HepG2 (cell line): ENCODE data around the gene CAT. TPM values are rescaled to one million over a fixed set of nuclear protein-coding genes. Genes with fewer than 3 reads are reported as not detected.

Source experiments
- ATAC-seq: fragments of 200-7000 bp; cut with Tn5 transposase; 3 replicates; pipeline ENCODE4 v1.9.1; 2020; ENCODE audit warnings: mild to moderate bottlenecking, moderate library complexity
- BruUV-seq: library from RNA; stranded (reverse); fragments of 400-500 nt; replicated peaks from 2 replicates; lab custom pipeline; 2021; lab: Mats Ljungman, UMichigan
- CTCF ChIA-PET: fragments of 300-600 bp; formaldehyde crosslinking; extraction: SDS; loops from one replicate; lab custom pipeline; 2021; ENCODE audit warnings: low total read pairs, inconsistent platforms, low intra/inter-chr PET ratio; lab: Yijun Ruan, JAX
- POLR2A ChIA-PET: fragments of 350-600 bp; sonication (Branson Sonifier 250); formaldehyde crosslinking; loops from one replicate; lab custom pipeline; 2020; ENCODE audit warnings: antibody characterized with exemption, inconsistent platforms; lab: Yijun Ruan, JAX
- DNase-seq: peaks from one replicate; pipeline ENCODE4 v3.0.0-alpha.2; 2015; ENCODE audit warnings: low spot score
- FAIRE-seq: peaks from 3 replicates; lab custom pipeline; 2011; peaks lifted over from hg19 to GRCh38; lab: Jason Lieb, UNC
- H2AFZ ChIP-seq: one replicate; pipeline ENCODE4 v1.6.1; 2011; ENCODE audit warnings: low read length, inconsistent platforms
- H3K27ac ChIP-seq: fragments of 300-600 bp; 3 replicates; pipeline ENCODE4 v1.8.0; 2011; ENCODE audit warnings: mixed run types, mild to moderate bottlenecking, mixed read lengths, low read length, inconsistent platforms; ENCODE audit not compliant: insufficient read depth; ENCODE audit errors: extremely low read length
- H3K27me3 ChIP-seq, 2 experiments: fragments of 200-600 bp in 1 of 2; 2 replicates in 1 of 2; 3 replicates in 1 of 2; pipeline versions ENCODE4 v1.6.0 to v1.8.0; 2011; ENCODE audit warnings: low read length in 2 of 2, mild to moderate bottlenecking in 2 of 2, moderate library complexity in 2 of 2, inconsistent platforms in 1 of 2; ENCODE audit not compliant: insufficient read depth in 2 of 2, control insufficient read depth in 1 of 2
- H3K36me3 ChIP-seq, 2 experiments: fragments of 200-600 bp in 1 of 2; replicated peaks in 1 of 2; 2 replicates in 1 of 2; 3 replicates in 1 of 2; pipeline versions ENCODE4 v1.5.1 to v1.8.0; 2011; ENCODE audit warnings: low read length in 2 of 2, inconsistent platforms in 1 of 2; ENCODE audit not compliant: insufficient read depth in 2 of 2, control insufficient read depth in 1 of 2
- H3K4me1 ChIP-seq: 2 replicates; pipeline ENCODE4 v1.5.1; 2012; ENCODE audit warnings: low read length, inconsistent platforms; ENCODE audit not compliant: insufficient read depth
- H3K4me2 ChIP-seq: 2 replicates; pipeline ENCODE4 v1.6.0; 2011; ENCODE audit warnings: low read depth, low read length, inconsistent platforms
- H3K4me3 ChIP-seq, 3 experiments: fragments of 200-600 bp in 1 of 3; sonication (generic), shearing (Covaris generic) in 1 of 3; replicated peaks in 1 of 3; 2 replicates each; pipeline ENCODE4 v1.5.1; 2011 to 2016; ENCODE audit warnings: low read length in 3 of 3, inconsistent platforms in 2 of 3, low read depth in 2 of 3, mild to moderate bottlenecking in 2 of 3, control low read depth in 1 of 3, mixed read lengths in 1 of 3; ENCODE audit not compliant: insufficient read depth in 1 of 3
- H3K79me2 ChIP-seq: one replicate; pipeline ENCODE4 v1.6.1; 2011; ENCODE audit warnings: low read length, inconsistent platforms; ENCODE audit not compliant: insufficient read depth
- H3K9ac ChIP-seq: 2 replicates; pipeline ENCODE4 v1.6.0; 2011; ENCODE audit warnings: mild to moderate bottlenecking, low read depth, low read length, inconsistent platforms; ENCODE audit not compliant: insufficient read depth
- H3K9me3 ChIP-seq: 2 replicates; pipeline ENCODE4 v1.5.1; 2012; ENCODE audit warnings: mild to moderate bottlenecking, low read length
- H4K20me1 ChIP-seq: 2 replicates; pipeline ENCODE4 v1.6.0; 2011; ENCODE audit warnings: inconsistent platforms, mild to moderate bottlenecking, low read length, moderate library complexity; ENCODE audit not compliant: insufficient read depth
- MED1 ChIP-seq: sonication (generic); formaldehyde crosslinking; IDR thresholded peaks from 2 replicates; pipeline ENCODE4 v1.4.0; 2020; ENCODE audit warnings: missing genetic modification reagents
- NCOA2 ChIP-seq: sonication (generic); formaldehyde crosslinking; IDR thresholded peaks from 2 replicates; pipeline ENCODE4 v1.8.0; 2022; ENCODE audit warnings: inconsistent platforms
- ZMAT3 ChIP-seq: sonication (generic); formaldehyde crosslinking; conservative IDR thresholded peaks from 2 replicates; pipeline ENCODE4 v1.7.0; 2021; ENCODE audit warnings: missing genetic modification reagents
- ZNF614 ChIP-seq: IDR thresholded peaks from 2 replicates; pipeline ENCODE4 v1.6.1; 2018; ENCODE audit warnings: missing biosample characterization, missing genetic modification reagents, inconsistent platforms, borderline replicate concordance
- WGBS: methylation state at CpG from one replicate; pipeline ENCODE4 v1.1.6; 2017; ENCODE audit warnings: low lambda C conversion rate; 5-methylcytosine and 5-hydroxymethylcytosine counted together
- in situ Hi-C: cut with HindIII; loops from 2 replicates; pipeline ENCODE4 v1.10.0; 2017; ENCODE audit warnings: low pct_unique_long_range_greater_than_20kb; ENCODE audit not compliant: extremely low pct_ligation_motif_present
- intact Hi-C: fragments of 100-400 bp; cut with micrococcal nuclease; formaldehyde crosslinking; loops from one replicate; pipeline ENCODE4 v1.10.0; 2022; ENCODE audit not compliant: unreplicated experiment
- polyA plus RNA-seq, 8 experiments: library from polyadenylated mRNA; depleted of rRNA in 3 of 8; stranded (reverse) in 7 of 8; unstranded in 1 of 8; fragments of >200 nt; fragmentation: Illumina TruSeq in 4 of 8; extraction: Trizol in 4 of 8; gene quantifications; 2 replicates each; pipeline versions ENCODE4 v1.2.1 to v1.2.3, GENCODE V29; 2011 to 2016; ENCODE audit warnings: low read depth in 4 of 8, missing spikeins in 1 of 8, mixed read lengths in 1 of 8; ENCODE audit not compliant: insufficient read depth in 1 of 8
- total RNA-seq, 5 experiments: library from RNA; depleted of rRNA; stranded (reverse); fragments of >200 nt; fragmentation: Illumina TruSeq; extraction: Trizol; gene quantifications; 2 replicates each; pipeline ENCODE4 v1.2.3, GENCODE V29; 2016; ENCODE audit warnings: low read depth in 1 of 5
- TF ChIP-seq, protein P1 (sequence below): sonication (generic); formaldehyde crosslinking; IDR thresholded peaks from 2 replicates; pipeline ENCODE4 v1.4.0; 2020; ENCODE audit warnings: missing genetic modification reagents
- TF ChIP-seq, protein P2 (sequence below): sonication (generic); formaldehyde crosslinking; IDR thresholded peaks from 2 replicates; pipeline ENCODE4 v1.4.0; 2020; ENCODE audit warnings: mild to moderate bottlenecking, missing genetic modification reagents
- TF ChIP-seq, protein P3 (sequence below): IDR thresholded peaks from 2 replicates; pipeline ENCODE4 v1.6.1; 2016; ENCODE audit warnings: low read depth, missing genetic modification reagents, missing compliant biosample characterization
- TF ChIP-seq, protein P4 (sequence below): IDR thresholded peaks from 2 replicates; pipeline ENCODE4 v1.6.1; 2018; ENCODE audit warnings: missing genetic modification reagents, mild to moderate bottlenecking, missing compliant biosample characterization
- TF ChIP-seq, protein P5 (sequence below): IDR thresholded peaks from 2 replicates; pipeline ENCODE4 v1.6.1; 2016; ENCODE audit warnings: low read depth

The CAT gene
- total and polyA plus RNA-seq, 2 of the 13 experiments (the other 11 are each of a cell fraction or from before 2014, with no cell fraction given): 107 to 136 TPM

DNA sequence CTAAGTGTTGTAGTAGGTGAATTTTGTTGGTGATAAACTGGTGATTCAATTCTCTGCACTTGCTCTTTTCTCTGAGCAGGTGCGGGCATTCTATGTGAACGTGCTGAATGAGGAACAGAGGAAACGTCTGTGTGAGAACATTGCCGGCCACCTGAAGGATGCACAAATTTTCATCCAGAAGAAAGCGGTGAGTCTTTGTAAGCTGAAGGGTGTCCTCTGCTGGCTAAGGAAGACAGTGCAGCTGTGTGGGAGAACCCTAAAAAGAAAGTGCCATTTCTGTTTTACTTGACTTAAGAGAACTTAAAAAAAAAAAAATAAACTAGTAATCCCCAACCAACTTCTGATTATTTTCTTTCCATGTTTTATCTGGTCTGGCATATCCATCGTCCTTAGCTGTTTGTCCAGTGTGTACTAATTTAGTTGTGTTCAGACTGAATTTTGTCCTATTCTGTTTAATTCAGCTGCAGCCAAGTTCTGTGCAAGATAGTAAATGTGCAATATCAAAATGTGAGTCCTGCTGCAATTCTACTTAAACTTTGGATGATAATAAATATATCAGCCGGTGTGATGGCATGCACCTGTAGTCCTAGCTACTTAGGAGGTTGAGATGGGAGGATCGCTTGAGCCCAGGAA, 29.6 kb downstream of the CAT start:
- DNase-seq: peak; percentile 30
- Histone ChIP-seq H2AFZ (no peak overlapping the region), H3K4me2 (no peak overlapping the region), H3K79me2 (no peaks in the 10 kb centered on the region), H3K27ac (no peak overlapping the region), H3K36me3 (peaks cover 26 to 79% of the 10 kb centered on the region in 2 experiments), H4K20me1 (no peaks in the 10 kb centered on the region), H3K9me3 (peaks cover 9% of the 10 kb centered on the region), H3K4me3 (no peak overlapping the region), H3K27me3 (no peaks in the 10 kb centered on the region), H3K9ac (no peak overlapping the region), H3K4me1 (peaks cover 16% of the 10 kb centered on the region)
- in situ Hi-C loops: loop anchor here (5.0 kb wide), 1 partner anchor 101 kb away; no protein-coding TSS in a partner anchor
- intact Hi-C loops: loop anchor here (1.0 to 10.0 kb wide), 2 partner anchors 102 to 294 kb away; no protein-coding TSS in a partner anchor
- 82% methylated on average over 8 of the region's 8 CpGs for WGBS
- POLR2A ChIA-PET: interaction anchor here (1.0 to 1.3 kb wide), 3 partner anchors 29 to 104 kb away, joined by 3 to 5 read pairs (median 4); partner anchors contain the start of gene CAT
- CTCF ChIA-PET: interaction anchor here (0.9 to 2.8 kb wide), 4 partner anchors 25 to 294 kb away, joined by 3 to 24 read pairs (median 6); partner anchors contain the start of gene ABTB2
- ATAC-seq: peak; percentile 54
- peak; percentile 23 for FAIRE-seq
- BruUV-seq: no TSS peak
- TF ChIP-seq, protein P1, sequence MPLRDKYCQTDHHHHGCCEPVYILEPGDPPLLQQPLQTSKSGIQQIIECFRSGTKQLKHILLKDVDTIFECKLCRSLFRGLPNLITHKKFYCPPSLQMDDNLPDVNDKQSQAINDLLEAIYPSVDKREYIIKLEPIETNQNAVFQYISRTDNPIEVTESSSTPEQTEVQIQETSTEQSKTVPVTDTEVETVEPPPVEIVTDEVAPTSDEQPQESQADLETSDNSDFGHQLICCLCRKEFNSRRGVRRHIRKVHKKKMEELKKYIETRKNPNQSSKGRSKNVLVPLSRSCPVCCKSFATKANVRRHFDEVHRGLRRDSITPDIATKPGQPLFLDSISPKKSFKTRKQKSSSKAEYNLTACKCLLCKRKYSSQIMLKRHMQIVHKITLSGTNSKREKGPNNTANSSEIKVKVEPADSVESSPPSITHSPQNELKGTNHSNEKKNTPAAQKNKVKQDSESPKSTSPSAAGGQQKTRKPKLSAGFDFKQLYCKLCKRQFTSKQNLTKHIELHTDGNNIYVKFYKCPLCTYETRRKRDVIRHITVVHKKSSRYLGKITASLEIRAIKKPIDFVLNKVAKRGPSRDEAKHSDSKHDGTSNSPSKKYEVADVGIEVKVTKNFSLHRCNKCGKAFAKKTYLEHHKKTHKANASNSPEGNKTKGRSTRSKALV (CRISPR knock-in tag): no peak
- no peak for TF ChIP-seq MED1 (CRISPR knock-in tag)
- TF ChIP-seq, protein P2, sequence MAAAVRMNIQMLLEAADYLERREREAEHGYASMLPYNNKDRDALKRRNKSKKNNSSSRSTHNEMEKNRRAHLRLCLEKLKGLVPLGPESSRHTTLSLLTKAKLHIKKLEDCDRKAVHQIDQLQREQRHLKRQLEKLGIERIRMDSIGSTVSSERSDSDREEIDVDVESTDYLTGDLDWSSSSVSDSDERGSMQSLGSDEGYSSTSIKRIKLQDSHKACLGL (CRISPR knock-in tag): no peak
- TF ChIP-seq NCOA2: 0 out of 2 replicates have a peak, but pooled peaks have one; percentile 14
- TF ChIP-seq, protein P3, sequence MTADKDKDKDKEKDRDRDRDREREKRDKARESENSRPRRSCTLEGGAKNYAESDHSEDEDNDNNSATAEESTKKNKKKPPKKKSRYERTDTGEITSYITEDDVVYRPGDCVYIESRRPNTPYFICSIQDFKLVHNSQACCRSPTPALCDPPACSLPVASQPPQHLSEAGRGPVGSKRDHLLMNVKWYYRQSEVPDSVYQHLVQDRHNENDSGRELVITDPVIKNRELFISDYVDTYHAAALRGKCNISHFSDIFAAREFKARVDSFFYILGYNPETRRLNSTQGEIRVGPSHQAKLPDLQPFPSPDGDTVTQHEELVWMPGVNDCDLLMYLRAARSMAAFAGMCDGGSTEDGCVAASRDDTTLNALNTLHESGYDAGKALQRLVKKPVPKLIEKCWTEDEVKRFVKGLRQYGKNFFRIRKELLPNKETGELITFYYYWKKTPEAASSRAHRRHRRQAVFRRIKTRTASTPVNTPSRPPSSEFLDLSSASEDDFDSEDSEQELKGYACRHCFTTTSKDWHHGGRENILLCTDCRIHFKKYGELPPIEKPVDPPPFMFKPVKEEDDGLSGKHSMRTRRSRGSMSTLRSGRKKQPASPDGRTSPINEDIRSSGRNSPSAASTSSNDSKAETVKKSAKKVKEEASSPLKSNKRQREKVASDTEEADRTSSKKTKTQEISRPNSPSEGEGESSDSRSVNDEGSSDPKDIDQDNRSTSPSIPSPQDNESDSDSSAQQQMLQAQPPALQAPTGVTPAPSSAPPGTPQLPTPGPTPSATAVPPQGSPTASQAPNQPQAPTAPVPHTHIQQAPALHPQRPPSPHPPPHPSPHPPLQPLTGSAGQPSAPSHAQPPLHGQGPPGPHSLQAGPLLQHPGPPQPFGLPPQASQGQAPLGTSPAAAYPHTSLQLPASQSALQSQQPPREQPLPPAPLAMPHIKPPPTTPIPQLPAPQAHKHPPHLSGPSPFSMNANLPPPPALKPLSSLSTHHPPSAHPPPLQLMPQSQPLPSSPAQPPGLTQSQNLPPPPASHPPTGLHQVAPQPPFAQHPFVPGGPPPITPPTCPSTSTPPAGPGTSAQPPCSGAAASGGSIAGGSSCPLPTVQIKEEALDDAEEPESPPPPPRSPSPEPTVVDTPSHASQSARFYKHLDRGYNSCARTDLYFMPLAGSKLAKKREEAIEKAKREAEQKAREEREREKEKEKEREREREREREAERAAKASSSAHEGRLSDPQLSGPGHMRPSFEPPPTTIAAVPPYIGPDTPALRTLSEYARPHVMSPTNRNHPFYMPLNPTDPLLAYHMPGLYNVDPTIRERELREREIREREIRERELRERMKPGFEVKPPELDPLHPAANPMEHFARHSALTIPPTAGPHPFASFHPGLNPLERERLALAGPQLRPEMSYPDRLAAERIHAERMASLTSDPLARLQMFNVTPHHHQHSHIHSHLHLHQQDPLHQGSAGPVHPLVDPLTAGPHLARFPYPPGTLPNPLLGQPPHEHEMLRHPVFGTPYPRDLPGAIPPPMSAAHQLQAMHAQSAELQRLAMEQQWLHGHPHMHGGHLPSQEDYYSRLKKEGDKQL: no peak
- TF ChIP-seq ZMAT3 (CRISPR knock-in tag): no peak
- TF ChIP-seq, protein P4, sequence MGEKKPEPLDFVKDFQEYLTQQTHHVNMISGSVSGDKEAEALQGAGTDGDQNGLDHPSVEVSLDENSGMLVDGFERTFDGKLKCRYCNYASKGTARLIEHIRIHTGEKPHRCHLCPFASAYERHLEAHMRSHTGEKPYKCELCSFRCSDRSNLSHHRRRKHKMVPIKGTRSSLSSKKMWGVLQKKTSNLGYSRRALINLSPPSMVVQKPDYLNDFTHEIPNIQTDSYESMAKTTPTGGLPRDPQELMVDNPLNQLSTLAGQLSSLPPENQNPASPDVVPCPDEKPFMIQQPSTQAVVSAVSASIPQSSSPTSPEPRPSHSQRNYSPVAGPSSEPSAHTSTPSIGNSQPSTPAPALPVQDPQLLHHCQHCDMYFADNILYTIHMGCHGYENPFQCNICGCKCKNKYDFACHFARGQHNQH (CRISPR knock-in tag): no peak
- TF ChIP-seq, protein P5, sequence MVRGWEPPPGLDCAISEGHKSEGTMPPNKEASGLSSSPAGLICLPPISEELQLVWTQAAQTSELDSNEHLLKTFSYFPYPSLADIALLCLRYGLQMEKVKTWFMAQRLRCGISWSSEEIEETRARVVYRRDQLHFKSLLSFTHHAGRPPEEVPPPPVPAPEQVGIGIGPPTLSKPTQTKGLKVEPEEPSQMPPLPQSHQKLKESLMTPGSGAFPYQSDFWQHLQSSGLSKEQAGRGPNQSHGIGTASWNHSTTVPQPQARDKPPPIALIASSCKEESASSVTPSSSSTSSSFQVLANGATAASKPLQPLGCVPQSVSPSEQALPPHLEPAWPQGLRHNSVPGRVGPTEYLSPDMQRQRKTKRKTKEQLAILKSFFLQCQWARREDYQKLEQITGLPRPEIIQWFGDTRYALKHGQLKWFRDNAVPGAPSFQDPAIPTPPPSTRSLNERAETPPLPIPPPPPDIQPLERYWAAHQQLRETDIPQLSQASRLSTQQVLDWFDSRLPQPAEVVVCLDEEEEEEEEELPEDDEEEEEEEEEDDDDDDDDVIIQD (CRISPR knock-in tag): no peak
- no peak for TF ChIP-seq ZNF614 (CRISPR knock-in tag)
